Transverse colon (tissue), 4 donors: ENCODE measurements around the gene HMSD.

ENCODE experiments used
- POLR2A ChIP-seq: fragments of 450-650 bp; IDR thresholded peaks from one replicate; pipeline ENCODE4 v1.6.1; 2016; ENCODE audit warnings: antibody characterized with exemption, mild to moderate bottlenecking, moderate library complexity
- POLR2AphosphoS5 ChIP-seq, 3 donors: sonication (generic); formaldehyde crosslinking; IDR thresholded peaks; one replicate each; pipeline ENCODE4 v1.6.1; 2016; ENCODE audit warnings: antibody characterized with exemption in 3 of 3
- TF ChIP-seq, protein P1 (sequence below), 5 experiments: fragments of 200-600 bp in 3 of 5; fragments of 450-650 bp in 2 of 5; sonication (generic) in 3 of 5; IDR thresholded peaks; 1 replicate in 2 of 5; 2 replicates in 3 of 5; pipeline ENCODE4 v1.5.1; 2016 to 2017; ENCODE audit warnings: antibody characterized with exemption in 5 of 5, inconsistent platforms in 3 of 5, mild to moderate bottlenecking in 2 of 5, moderate library complexity in 1 of 5

DNA sequence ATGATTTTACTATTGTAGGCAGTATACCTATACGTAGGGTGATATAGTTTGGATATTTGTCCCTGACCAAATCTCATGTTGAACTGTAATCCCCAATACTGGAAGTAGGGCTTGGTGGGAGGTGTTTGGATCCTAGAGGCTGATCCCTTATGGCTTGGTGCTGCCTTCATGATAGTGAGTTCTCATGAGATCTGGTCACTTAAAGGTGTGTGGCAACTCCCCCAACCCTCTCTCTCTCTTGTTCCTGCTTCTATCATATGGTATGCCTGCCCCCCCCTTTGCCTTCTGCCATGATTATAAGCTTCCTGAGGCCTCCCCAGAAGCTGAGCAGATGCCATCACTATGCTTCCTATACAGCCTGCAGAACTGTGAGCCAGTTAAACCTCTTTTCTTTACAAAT is 43.0 kb upstream of the HMSD start:
- TF ChIP-seq POLR2A = no peak
- TF ChIP-seq, protein P1, sequence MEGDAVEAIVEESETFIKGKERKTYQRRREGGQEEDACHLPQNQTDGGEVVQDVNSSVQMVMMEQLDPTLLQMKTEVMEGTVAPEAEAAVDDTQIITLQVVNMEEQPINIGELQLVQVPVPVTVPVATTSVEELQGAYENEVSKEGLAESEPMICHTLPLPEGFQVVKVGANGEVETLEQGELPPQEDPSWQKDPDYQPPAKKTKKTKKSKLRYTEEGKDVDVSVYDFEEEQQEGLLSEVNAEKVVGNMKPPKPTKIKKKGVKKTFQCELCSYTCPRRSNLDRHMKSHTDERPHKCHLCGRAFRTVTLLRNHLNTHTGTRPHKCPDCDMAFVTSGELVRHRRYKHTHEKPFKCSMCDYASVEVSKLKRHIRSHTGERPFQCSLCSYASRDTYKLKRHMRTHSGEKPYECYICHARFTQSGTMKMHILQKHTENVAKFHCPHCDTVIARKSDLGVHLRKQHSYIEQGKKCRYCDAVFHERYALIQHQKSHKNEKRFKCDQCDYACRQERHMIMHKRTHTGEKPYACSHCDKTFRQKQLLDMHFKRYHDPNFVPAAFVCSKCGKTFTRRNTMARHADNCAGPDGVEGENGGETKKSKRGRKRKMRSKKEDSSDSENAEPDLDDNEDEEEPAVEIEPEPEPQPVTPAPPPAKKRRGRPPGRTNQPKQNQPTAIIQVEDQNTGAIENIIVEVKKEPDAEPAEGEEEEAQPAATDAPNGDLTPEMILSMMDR (IDR thresholded peaks at IDR 0.05) = no peak
- TF ChIP-seq POLR2AphosphoS5 (IDR thresholded peaks at IDR 0.05) = no peak
